GM23338 (cell line): Measurements from ENCODE around the gene CXCL10. TPM values are rescaled to one million over a fixed set of nuclear protein-coding genes. Genes with fewer than 3 reads are reported as not detected.
A peak's percentile ranks its signal among the peaks of the same experiment; 100 is the strongest.

ENCODE experiments used
- ATAC-seq: fragments of 200-7000 bp; cut with Tn5 transposase; 3 replicates; pipeline ENCODE4 v1.9.1; 2020
- DNase-seq: peaks from one replicate; pipeline ENCODE4 v3.0.0-alpha.2; 2015; ENCODE audit warnings: low spot score
- H2AFZ ChIP-seq: fragments of 200-600 bp; sonication (generic); 2 replicates; pipeline ENCODE4 v1.8.0; 2016; ENCODE audit warnings: antibody characterized with exemption, mild to moderate bottlenecking, moderate library complexity
- H3F3A ChIP-seq: fragments of 200-600 bp; sonication (generic); replicated peaks from 2 replicates; pipeline ENCODE4 v1.8.0; 2017; ENCODE audit warnings: antibody characterized with exemption, mixed run types, low read depth
- H3K27ac ChIP-seq: fragments of 200-600 bp; sonication (generic); 2 replicates; pipeline ENCODE4 v1.6.1; 2016; ENCODE audit warnings: low read depth
- H3K27me3 ChIP-seq: fragments of 200-600 bp; sonication (generic); 2 replicates; pipeline ENCODE4 v1.8.0; 2016; ENCODE audit warnings: mild to moderate bottlenecking, mixed run types, moderate library complexity; ENCODE audit not compliant: insufficient read depth
- H3K36me3 ChIP-seq: fragments of 200-600 bp; sonication (generic); 2 replicates; pipeline ENCODE4 v1.8.0; 2016; ENCODE audit warnings: mild to moderate bottlenecking; ENCODE audit not compliant: insufficient read depth
- H3K4me1 ChIP-seq: fragments of 200-600 bp; sonication (generic); 2 replicates; pipeline ENCODE4 v1.8.0; 2016; ENCODE audit warnings: mild to moderate bottlenecking, moderate library complexity; ENCODE audit not compliant: insufficient read depth
- H3K4me2 ChIP-seq: fragments of 200-600 bp; sonication (generic); 2 replicates; pipeline ENCODE4 v1.7.1; 2017; ENCODE audit warnings: mixed run types
- H3K4me3 ChIP-seq: fragments of 200-600 bp; sonication (generic); 2 replicates; pipeline ENCODE4 v1.6.1; 2016; ENCODE audit warnings: mixed run types
- H3K79me2 ChIP-seq: fragments of 200-600 bp; sonication (generic); replicated peaks from 2 replicates; pipeline ENCODE4 v1.8.0; 2017; ENCODE audit warnings: mild to moderate bottlenecking; ENCODE audit not compliant: insufficient read depth
- H3K9me2 ChIP-seq: fragments of 200-600 bp; sonication (generic); 2 replicates; pipeline ENCODE4 v1.8.0; 2017; ENCODE audit not compliant: insufficient read depth
- H4K20me1 ChIP-seq: fragments of 200-600 bp; sonication (generic); replicated peaks from 2 replicates; pipeline ENCODE4 v1.8.0; 2017; ENCODE audit warnings: mild to moderate bottlenecking; ENCODE audit not compliant: insufficient read depth
- H3K27ac Mint-ChIP-seq: 2 replicates; pipeline ENCODE4 v1.8.0; 2020; ENCODE audit warnings: inconsistent platforms, mild to moderate bottlenecking, moderate library complexity, mixed read lengths
- H3K27me3 Mint-ChIP-seq: 3 replicates; pipeline ENCODE4 v1.8.0; 2022; ENCODE audit warnings: low read depth, mild to moderate bottlenecking, moderate library complexity, mixed read lengths, inconsistent platforms; ENCODE audit not compliant: insufficient read depth, poor library complexity
- H3K36me3 Mint-ChIP-seq: 3 replicates; pipeline ENCODE4 v1.8.0; 2021; ENCODE audit warnings: low read depth, mild to moderate bottlenecking, inconsistent platforms, moderate library complexity, mixed read lengths
- H3K4me1 Mint-ChIP-seq: 3 replicates; pipeline ENCODE4 v1.8.0; 2020; ENCODE audit warnings: mild to moderate bottlenecking, inconsistent platforms, mixed read lengths
- H3K4me3 Mint-ChIP-seq: 3 replicates; pipeline ENCODE4 v1.8.0; 2021; ENCODE audit warnings: moderate library complexity, mild to moderate bottlenecking, inconsistent platforms, mixed read lengths
- H3K9me3 Mint-ChIP-seq: 3 replicates; pipeline ENCODE4 v1.8.0; 2020; ENCODE audit warnings: moderate library complexity, mild to moderate bottlenecking, inconsistent platforms, mixed read lengths
- CREB1 ChIP-seq: fragments of 250-450 bp; sonication (Bioruptor Pico); IDR thresholded peaks from 2 replicates; pipeline ENCODE4 v1.5.0; 2020; ENCODE audit warnings: low read depth, mild to moderate bottlenecking, moderate library complexity
- ETS1 ChIP-seq: IDR thresholded peaks from 2 replicates; pipeline ENCODE4 v1.6.1; 2016; ENCODE audit warnings: antibody characterized with exemption
- EZH2 ChIP-seq: fragments of 200-600 bp; sonication (generic); IDR thresholded peaks from one replicate; pipeline ENCODE4 v1.8.0; 2017; ENCODE audit warnings: antibody characterized with exemption, mild to moderate bottlenecking, low read depth; ENCODE audit not compliant: unreplicated experiment
- JUNB ChIP-seq: IDR thresholded peaks from one replicate; pipeline ENCODE4 v1.6.1; 2016; ENCODE audit warnings: antibody characterized with exemption; ENCODE audit not compliant: unreplicated experiment
- NANOG ChIP-seq: IDR thresholded peaks from 2 replicates; pipeline ENCODE4 v1.6.1; 2016; ENCODE audit warnings: antibody characterized with exemption, borderline replicate concordance
- POLR2AphosphoS5 ChIP-seq: IDR thresholded peaks from 2 replicates; pipeline ENCODE4 v1.6.1; 2016; ENCODE audit warnings: antibody characterized with exemption, low read depth
- STAT1 ChIP-seq: IDR thresholded peaks from one replicate; pipeline ENCODE4 v1.6.1; 2016; ENCODE audit warnings: antibody characterized with exemption; ENCODE audit not compliant: unreplicated experiment
- ZNF114 ChIP-seq: fragments of 250-450 bp; sonication (Bioruptor Pico); IDR thresholded peaks from 2 replicates; pipeline ENCODE4 v1.5.0; 2020; ENCODE audit warnings: mild to moderate bottlenecking, moderate library complexity
- polyA plus RNA-seq: library from polyadenylated mRNA; unstranded; fragments of >200 nt; fragmentation: Nextera tagmentation; extraction: Ambion mirVana; gene quantifications from 2 replicates; pipeline ENCODE4 v1.2.1, GENCODE V29; 2016
- total RNA-seq: library from RNA; depleted of rRNA; stranded (reverse); fragments of >200 nt; shearing (Covaris generic); gene quantifications from 2 replicates; pipeline ENCODE4 v1.2.3, GENCODE V29; 2014
- TF ChIP-seq, protein P1 (sequence below): IDR thresholded peaks from one replicate; pipeline ENCODE4 v1.6.1; 2018; ENCODE audit warnings: antibody characterized with exemption; ENCODE audit not compliant: unreplicated experiment
- TF ChIP-seq, protein P2 (sequence below), 2 experiments: fragments of 200-600 bp in 1 of 2; sonication (generic) in 1 of 2; conservative IDR thresholded peaks; 2 replicates each; pipeline versions ENCODE4 v1.5.1 to v1.6.1; 2016 to 2017; ENCODE audit warnings: antibody characterized with exemption in 2 of 2, low read depth in 2 of 2, mild to moderate bottlenecking in 2 of 2, moderate library complexity in 1 of 2

The CXCL10 gene
- total and polyA plus RNA-seq, 2 experiments from 2014 or later, result not detected

- H3K4me1 Mint-ChIP-seq, result no peaks in the 10 kb centered on the region
- DNase-seq (no peak), ATAC-seq (no peak)
- H3K9me2 ChIP-seq, result no peaks in the 10 kb centered on the region
- no peaks in the 10 kb centered on the region for H3K36me3 ChIP-seq
- H3K9me3 Mint-ChIP-seq, result no peaks in the 10 kb centered on the region
- H3K27me3 ChIP-seq, result no peaks in the 10 kb centered on the region
- TF ChIP-seq, protein P1, sequence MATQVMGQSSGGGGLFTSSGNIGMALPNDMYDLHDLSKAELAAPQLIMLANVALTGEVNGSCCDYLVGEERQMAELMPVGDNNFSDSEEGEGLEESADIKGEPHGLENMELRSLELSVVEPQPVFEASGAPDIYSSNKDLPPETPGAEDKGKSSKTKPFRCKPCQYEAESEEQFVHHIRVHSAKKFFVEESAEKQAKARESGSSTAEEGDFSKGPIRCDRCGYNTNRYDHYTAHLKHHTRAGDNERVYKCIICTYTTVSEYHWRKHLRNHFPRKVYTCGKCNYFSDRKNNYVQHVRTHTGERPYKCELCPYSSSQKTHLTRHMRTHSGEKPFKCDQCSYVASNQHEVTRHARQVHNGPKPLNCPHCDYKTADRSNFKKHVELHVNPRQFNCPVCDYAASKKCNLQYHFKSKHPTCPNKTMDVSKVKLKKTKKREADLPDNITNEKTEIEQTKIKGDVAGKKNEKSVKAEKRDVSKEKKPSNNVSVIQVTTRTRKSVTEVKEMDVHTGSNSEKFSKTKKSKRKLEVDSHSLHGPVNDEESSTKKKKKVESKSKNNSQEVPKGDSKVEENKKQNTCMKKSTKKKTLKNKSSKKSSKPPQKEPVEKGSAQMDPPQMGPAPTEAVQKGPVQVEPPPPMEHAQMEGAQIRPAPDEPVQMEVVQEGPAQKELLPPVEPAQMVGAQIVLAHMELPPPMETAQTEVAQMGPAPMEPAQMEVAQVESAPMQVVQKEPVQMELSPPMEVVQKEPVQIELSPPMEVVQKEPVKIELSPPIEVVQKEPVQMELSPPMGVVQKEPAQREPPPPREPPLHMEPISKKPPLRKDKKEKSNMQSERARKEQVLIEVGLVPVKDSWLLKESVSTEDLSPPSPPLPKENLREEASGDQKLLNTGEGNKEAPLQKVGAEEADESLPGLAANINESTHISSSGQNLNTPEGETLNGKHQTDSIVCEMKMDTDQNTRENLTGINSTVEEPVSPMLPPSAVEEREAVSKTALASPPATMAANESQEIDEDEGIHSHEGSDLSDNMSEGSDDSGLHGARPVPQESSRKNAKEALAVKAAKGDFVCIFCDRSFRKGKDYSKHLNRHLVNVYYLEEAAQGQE, result no peak
- no peak for TF ChIP-seq JUNB
- no peaks in the 10 kb centered on the region for H3K27me3 Mint-ChIP-seq
- no peaks in the 10 kb centered on the region for H3K4me1 ChIP-seq
- H3K27ac ChIP-seq, result 0 out of 2 replicates have a peak within 1 kb of the TSS, but pooled peaks have one; percentile 41
- no peaks in the 10 kb centered on the region for H3F3A ChIP-seq
- H3K4me2 ChIP-seq, result no peak within 1 kb of the TSS
- H2AFZ ChIP-seq, result peak within 1 kb of the TSS; percentile 80
- no peaks in the 10 kb centered on the region for H3K36me3 Mint-ChIP-seq
- no peaks in the 10 kb centered on the region for H3K79me2 ChIP-seq
- H3K4me3 ChIP-seq, result no peak within 1 kb of the TSS
- H4K20me1 ChIP-seq, result no peaks in the 10 kb centered on the region
- no peak within 1 kb of the TSS for H3K27ac Mint-ChIP-seq
- H3K4me3 Mint-ChIP-seq, result no peak within 1 kb of the TSS
These were observed 12.6 kb upstream of the CXCL10 start, which contains the start of gene CXCL11 for GRCh38 chr4:76035799-76036380. CXCL11 (minus strand) TSS chr4:76036070; CDS start chr4:76035987, 83 bp downstream.

DNA sequence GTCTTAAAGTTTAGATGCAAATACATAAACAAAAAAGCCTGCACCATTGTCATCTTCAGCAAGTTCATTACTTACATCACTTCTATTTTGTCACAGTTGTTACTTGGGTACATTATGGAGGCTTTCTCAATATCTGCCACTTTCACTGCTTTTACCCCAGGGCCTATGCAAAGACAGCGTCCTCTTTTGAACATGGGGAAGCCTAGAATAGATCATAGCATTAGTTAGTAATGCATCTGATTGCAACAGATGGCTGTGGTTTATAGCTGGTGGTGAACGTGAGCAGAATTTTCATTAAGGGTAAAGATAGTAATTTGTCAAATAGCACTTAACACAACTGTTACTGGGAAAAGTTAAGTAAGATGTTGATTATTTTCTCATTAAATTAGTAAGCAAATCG lies 11.8 kb upstream of the CXCL10 start:
- no peak for DNase-seq
- Mint-ChIP-seq H3K36me3 (no peaks in the 10 kb centered on the region), H3K4me1 (no peaks in the 10 kb centered on the region), H3K9me3 (no peaks in the 10 kb centered on the region), H3K27me3 (no peaks in the 10 kb centered on the region), H3K27ac (no peak overlapping the region), H3K4me3 (no peak overlapping the region)
- Histone ChIP-seq H3K4me3 (no peak overlapping the region), H3K4me2 (no peak overlapping the region), H3K36me3 (no peaks in the 10 kb centered on the region), H2AFZ (peak overlapping the region; percentile 72; the same call in 1 of the 2 replicates), H3K4me1 (no peaks in the 10 kb centered on the region), H3K79me2 (no peaks in the 10 kb centered on the region), H3K27ac (0 out of 2 replicates have a peak overlapping the region, but pooled peaks have one; percentile 41), H3K27me3 (no peaks in the 10 kb centered on the region), H3K9me2 (no peaks in the 10 kb centered on the region), H4K20me1 (no peaks in the 10 kb centered on the region), H3F3A (no peaks in the 10 kb centered on the region)
- ATAC-seq, result no peak
- TF ChIP-seq NANOG (no peak), ZNF114 (no peak), STAT1 (no peak), EZH2 (no peak), POLR2AphosphoS5 (no peak), CREB1 (no peak), ETS1 (no peak)
- TF ChIP-seq, protein P2, sequence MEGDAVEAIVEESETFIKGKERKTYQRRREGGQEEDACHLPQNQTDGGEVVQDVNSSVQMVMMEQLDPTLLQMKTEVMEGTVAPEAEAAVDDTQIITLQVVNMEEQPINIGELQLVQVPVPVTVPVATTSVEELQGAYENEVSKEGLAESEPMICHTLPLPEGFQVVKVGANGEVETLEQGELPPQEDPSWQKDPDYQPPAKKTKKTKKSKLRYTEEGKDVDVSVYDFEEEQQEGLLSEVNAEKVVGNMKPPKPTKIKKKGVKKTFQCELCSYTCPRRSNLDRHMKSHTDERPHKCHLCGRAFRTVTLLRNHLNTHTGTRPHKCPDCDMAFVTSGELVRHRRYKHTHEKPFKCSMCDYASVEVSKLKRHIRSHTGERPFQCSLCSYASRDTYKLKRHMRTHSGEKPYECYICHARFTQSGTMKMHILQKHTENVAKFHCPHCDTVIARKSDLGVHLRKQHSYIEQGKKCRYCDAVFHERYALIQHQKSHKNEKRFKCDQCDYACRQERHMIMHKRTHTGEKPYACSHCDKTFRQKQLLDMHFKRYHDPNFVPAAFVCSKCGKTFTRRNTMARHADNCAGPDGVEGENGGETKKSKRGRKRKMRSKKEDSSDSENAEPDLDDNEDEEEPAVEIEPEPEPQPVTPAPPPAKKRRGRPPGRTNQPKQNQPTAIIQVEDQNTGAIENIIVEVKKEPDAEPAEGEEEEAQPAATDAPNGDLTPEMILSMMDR (conservative IDR thresholded peaks at IDR 0.05; ENCODE audit: low read depth in 2 of 2), result no peak
